HEK293 (cell line): ENCODE results near the gene TJP3.

Experiments used
- CTCF ChIP-seq: fragments of 450-650 bp; formaldehyde crosslinking; IDR thresholded peaks from 2 replicates; pipeline ENCODE4 v1.5.1; 2016; ENCODE audit warnings: missing biosample characterization, missing genetic modification characterization
- KLF1 ChIP-seq: fragments of 450-650 bp; formaldehyde crosslinking; IDR thresholded peaks from 2 replicates; pipeline ENCODE4 v1.5.1; 2016; ENCODE audit warnings: missing biosample characterization, missing genetic modification characterization
- KLF10 ChIP-seq: fragments of 450-650 bp; IDR thresholded peaks from 2 replicates; pipeline ENCODE4 v1.5.1; 2018; ENCODE audit warnings: missing biosample characterization, mild to moderate bottlenecking, missing genetic modification characterization
- RBAK ChIP-seq: fragments of 450-650 bp; formaldehyde crosslinking; IDR thresholded peaks from 2 replicates; pipeline ENCODE4 v1.5.1; 2016; ENCODE audit warnings: missing biosample characterization, missing genetic modification characterization
- YY1 ChIP-seq: fragments of 450-650 bp; formaldehyde crosslinking; IDR thresholded peaks from 2 replicates; pipeline ENCODE4 v1.5.1; 2018; ENCODE audit warnings: missing biosample characterization, missing genetic modification characterization
- ZBTB20 ChIP-seq: fragments of 450-650 bp; formaldehyde crosslinking; IDR thresholded peaks from 2 replicates; pipeline ENCODE4 v1.5.1; 2016; ENCODE audit warnings: missing biosample characterization, missing genetic modification characterization
- ZFP37 ChIP-seq: fragments of 450-650 bp; formaldehyde crosslinking; IDR thresholded peaks from 2 replicates; pipeline ENCODE4 v1.5.1; 2016; ENCODE audit warnings: missing biosample characterization, missing genetic modification characterization
- ZNF121 ChIP-seq: fragments of 450-650 bp; formaldehyde crosslinking; IDR thresholded peaks from 2 replicates; pipeline ENCODE4 v1.5.1; 2016; ENCODE audit warnings: missing biosample characterization, missing genetic modification characterization
- ZNF239 ChIP-seq: fragments of 450-650 bp; formaldehyde crosslinking; IDR thresholded peaks from 2 replicates; pipeline ENCODE4 v1.5.1; 2016; ENCODE audit warnings: missing biosample characterization, missing genetic modification characterization
- ZNF24 ChIP-seq: fragments of 450-650 bp; formaldehyde crosslinking; IDR thresholded peaks from 2 replicates; pipeline ENCODE4 v1.5.1; 2016; ENCODE audit warnings: missing biosample characterization, missing genetic modification characterization
- ZNF416 ChIP-seq: fragments of 450-650 bp; formaldehyde crosslinking; IDR thresholded peaks from 2 replicates; pipeline ENCODE4 v1.5.1; 2016; ENCODE audit warnings: missing biosample characterization, missing genetic modification characterization
- ZNF654 ChIP-seq: fragments of 450-650 bp; formaldehyde crosslinking; IDR thresholded peaks from 2 replicates; pipeline ENCODE4 v1.5.1; 2016; ENCODE audit warnings: low read depth, missing biosample characterization, missing genetic modification characterization

- TF ChIP-seq KLF1 (tag by site-specific recombination) (peak; percentile 26; the same call in 1 of the 2 replicates), CTCF (tag by site-specific recombination) (no peak), ZNF24 (tag by site-specific recombination) (no peak), KLF10 (tag by site-specific recombination) (no peak), RBAK (tag by site-specific recombination) (no peak), ZNF239 (no peak), ZNF416 (tag by site-specific recombination) (no peak), ZBTB20 (no peak), YY1 (no peak), ZNF654 (tag by site-specific recombination) (no peak), ZNF121 (no peak), ZFP37 (no peak)
These were observed 20.1 kb upstream of the TJP3 start for GRCh38 chr19:3687774-3688706.
